ENCODE results near the gene SLC66A1.

The SLC66A1 gene

DNA sequence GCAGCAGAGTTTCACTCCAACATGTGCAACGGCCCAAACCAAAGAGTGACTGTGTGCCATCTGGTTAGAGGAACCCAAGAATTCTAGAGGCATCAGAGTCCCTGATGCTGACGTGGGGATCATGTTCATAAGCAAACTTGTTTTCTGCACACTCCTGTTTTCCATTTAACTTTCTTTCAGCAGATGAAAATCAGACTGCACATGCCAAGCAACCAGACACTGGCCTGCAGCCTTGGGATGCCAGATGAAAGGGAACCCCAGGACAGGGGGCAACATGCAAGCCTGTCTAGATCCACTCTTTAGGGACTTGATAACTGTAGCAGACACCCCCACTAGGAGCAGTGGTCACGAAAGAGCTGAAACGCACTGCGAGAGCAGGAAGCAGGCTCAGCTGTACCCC lies 56.8 kb downstream of the SLC66A1 start:
- TF ChIP-seq, protein P1, sequence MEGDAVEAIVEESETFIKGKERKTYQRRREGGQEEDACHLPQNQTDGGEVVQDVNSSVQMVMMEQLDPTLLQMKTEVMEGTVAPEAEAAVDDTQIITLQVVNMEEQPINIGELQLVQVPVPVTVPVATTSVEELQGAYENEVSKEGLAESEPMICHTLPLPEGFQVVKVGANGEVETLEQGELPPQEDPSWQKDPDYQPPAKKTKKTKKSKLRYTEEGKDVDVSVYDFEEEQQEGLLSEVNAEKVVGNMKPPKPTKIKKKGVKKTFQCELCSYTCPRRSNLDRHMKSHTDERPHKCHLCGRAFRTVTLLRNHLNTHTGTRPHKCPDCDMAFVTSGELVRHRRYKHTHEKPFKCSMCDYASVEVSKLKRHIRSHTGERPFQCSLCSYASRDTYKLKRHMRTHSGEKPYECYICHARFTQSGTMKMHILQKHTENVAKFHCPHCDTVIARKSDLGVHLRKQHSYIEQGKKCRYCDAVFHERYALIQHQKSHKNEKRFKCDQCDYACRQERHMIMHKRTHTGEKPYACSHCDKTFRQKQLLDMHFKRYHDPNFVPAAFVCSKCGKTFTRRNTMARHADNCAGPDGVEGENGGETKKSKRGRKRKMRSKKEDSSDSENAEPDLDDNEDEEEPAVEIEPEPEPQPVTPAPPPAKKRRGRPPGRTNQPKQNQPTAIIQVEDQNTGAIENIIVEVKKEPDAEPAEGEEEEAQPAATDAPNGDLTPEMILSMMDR (IDR thresholded peaks at IDR 0.05; ENCODE audit: extremely low read depth, insufficient read depth, missing control alignments): no peak
- DNase-seq (ENCODE audit: low spot score): no peak
- in situ Hi-C loops (cut with MboI; ENCODE audit: low pct_unique_long_range_greater_than_20kb, low sequenced_read_pairs, unreplicated experiment): no loop called here

GRCh38 chr1:19369396-19370090 lies 57.4 kb downstream of the SLC66A1 start:
- TF ChIP-seq, protein P1 (IDR thresholded peaks at IDR 0.05; ENCODE audit: extremely low read depth, insufficient read depth, missing control alignments): no peak
- in situ Hi-C loops (cut with MboI; ENCODE audit: low pct_unique_long_range_greater_than_20kb, low sequenced_read_pairs, unreplicated experiment): no loop called here
- no peak for DNase-seq (ENCODE audit: low spot score)

- TF ChIP-seq, protein P1 (IDR thresholded peaks at IDR 0.05; ENCODE audit: extremely low read depth, insufficient read depth, missing control alignments): no peak
- in situ Hi-C loops (cut with MboI; ENCODE audit: low pct_unique_long_range_greater_than_20kb, low sequenced_read_pairs, unreplicated experiment): no loop called here
- no peak for DNase-seq (ENCODE audit: low spot score)
These were observed 58.5 kb downstream of the SLC66A1 start for GRCh38 chr1:19370453-19371170.

DNA sequence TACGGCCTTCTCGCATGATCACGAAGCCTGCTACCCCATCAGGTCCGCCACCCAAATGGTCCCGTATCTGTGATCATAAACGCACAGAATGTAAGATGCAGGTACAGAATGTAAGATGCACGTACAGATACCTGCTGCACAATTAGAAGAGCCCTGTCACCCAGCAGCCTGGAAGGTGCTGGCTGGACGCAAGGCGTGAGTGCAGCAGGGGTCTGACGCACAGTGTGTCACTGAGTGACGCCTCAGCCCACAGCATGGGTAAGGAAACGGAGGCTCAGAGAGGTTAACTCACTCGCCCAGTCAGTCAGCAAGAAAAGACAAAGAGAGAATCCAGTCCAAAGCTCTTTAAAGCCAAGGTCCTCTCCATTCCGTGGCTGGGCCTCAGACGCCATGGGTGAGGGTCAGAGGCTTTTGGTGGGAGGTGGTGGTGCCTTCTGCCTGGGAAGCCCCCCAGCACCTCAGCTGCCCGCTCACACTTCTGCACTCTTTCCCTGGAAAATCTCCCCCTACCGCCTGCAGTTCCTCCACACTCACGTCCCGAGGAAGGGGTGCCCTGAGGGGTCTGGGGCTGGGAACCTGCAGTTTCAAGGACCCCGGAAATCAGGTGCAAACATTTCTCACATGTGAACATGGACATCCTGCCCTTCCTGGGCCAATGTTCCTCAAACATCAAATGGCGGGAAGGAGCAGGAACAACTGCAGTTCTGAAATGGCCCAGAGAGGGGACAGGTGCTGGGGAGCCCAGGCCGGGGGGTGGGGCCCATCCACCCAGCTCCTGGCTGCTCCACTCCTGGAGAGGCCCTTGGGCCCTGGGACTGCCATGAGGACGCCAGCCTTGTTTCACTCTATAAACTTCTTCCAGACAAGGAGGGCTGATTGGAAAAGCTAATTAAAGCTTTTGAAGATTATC lies 59.4 kb downstream of the SLC66A1 start:
- DNase-seq (ENCODE audit: low spot score): no peak
- TF ChIP-seq, protein P1 (IDR thresholded peaks at IDR 0.05; ENCODE audit: extremely low read depth, insufficient read depth, missing control alignments): no peak
- in situ Hi-C loops (cut with MboI; ENCODE audit: low pct_unique_long_range_greater_than_20kb, low sequenced_read_pairs, unreplicated experiment): no loop called here

GRCh38 chr1:19372136-19372514 lies 60.0 kb downstream of the SLC66A1 start:
- TF ChIP-seq, protein P1 (IDR thresholded peaks at IDR 0.05; ENCODE audit: extremely low read depth, insufficient read depth, missing control alignments): no peak
- DNase-seq (ENCODE audit: low spot score): no peak
- in situ Hi-C loops (cut with MboI; ENCODE audit: low pct_unique_long_range_greater_than_20kb, low sequenced_read_pairs, unreplicated experiment): no loop called here

DNA sequence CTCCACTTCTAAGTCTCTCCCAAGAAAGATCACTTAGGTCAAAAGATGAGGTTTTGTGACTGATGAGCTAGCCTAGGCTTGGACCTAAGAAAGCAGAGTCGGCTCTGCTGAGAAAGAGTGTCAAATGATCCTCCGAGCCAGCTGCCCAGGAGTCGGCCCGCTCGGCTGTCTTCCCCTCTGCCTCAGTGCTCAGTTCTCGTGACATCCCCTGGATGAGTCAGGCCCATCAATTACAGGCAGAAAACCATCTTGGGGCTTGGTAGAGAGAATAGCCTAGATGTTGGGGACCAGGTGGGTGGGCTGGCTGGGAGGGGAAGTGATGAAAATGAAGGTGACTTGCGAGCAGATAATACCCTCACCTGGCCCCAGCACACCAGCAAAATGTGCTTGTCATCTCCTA lies 60.5 kb downstream of the SLC66A1 start:
- TF ChIP-seq, protein P1 (IDR thresholded peaks at IDR 0.05; ENCODE audit: extremely low read depth, insufficient read depth, missing control alignments): no peak
- DNase-seq (ENCODE audit: low spot score): no peak
- in situ Hi-C loops (cut with MboI; ENCODE audit: low pct_unique_long_range_greater_than_20kb, low sequenced_read_pairs, unreplicated experiment): no loop called here

Measured in GM13977 (cell line).